ENCODE results near the gene TIMM17A. TPM values are rescaled to one million over a fixed set of nuclear protein-coding genes. Genes with fewer than 3 reads are reported as not detected.

Gene TIMM17A
- total RNA-seq, 3 donors from 2014 or later, result 24.5 to 30.1 (median 26.2) TPM

- TF ChIP-seq POLR2AphosphoS5 (IDR thresholded peaks at IDR 0.05), result no peak
- no peak for TF ChIP-seq CTCF (IDR thresholded peaks at IDR 0.05)
- TF ChIP-seq POLR2A (IDR thresholded peaks at IDR 0.05), result no peak
- Histone ChIP-seq H3K4me3 (no peak overlapping the region), H3K9me3 (no peaks in the 10 kb centered on the region), H3K27ac (no peak overlapping the region), H3K36me3 (no peaks in the 10 kb centered on the region), H3K4me1 (peaks cover 9 to 11% of the 10 kb centered on the region in 2 donors), H3K27me3 (no peaks in the 10 kb centered on the region)
- intact Hi-C loops (cut with DNase I; ENCODE audit: low total_unique reads), result no loop called here
- DNase-seq (ENCODE audit: low spot score in 2 of 2), result no peak
Observed at GRCh38 chr1:201921952-201922558, 33.2 kb upstream of the TIMM17A start.

GRCh38 chr1:201925301-201925567 lies 30.1 kb upstream of the TIMM17A start:
- no peaks in the 10 kb centered on the region for H3K4me1 ChIP-seq
- H3K4me3 ChIP-seq, result no peak overlapping the region
- no peak overlapping the region for H3K27ac ChIP-seq
- no peaks in the 10 kb centered on the region for H3K27me3 ChIP-seq
- DNase-seq (ENCODE audit: low spot score in 2 of 2), result no peak
- intact Hi-C loops (cut with DNase I; ENCODE audit: low total_unique reads), result no loop called here
- no peaks in the 10 kb centered on the region for H3K9me3 ChIP-seq
- no peaks in the 10 kb centered on the region for H3K36me3 ChIP-seq
- no peak for TF ChIP-seq POLR2AphosphoS5 (IDR thresholded peaks at IDR 0.05)
- no peak for TF ChIP-seq CTCF (IDR thresholded peaks at IDR 0.05)

- Histone ChIP-seq H3K9me3 (no peaks in the 10 kb centered on the region), H3K36me3 (no peaks in the 10 kb centered on the region), H3K27me3 (no peaks in the 10 kb centered on the region), H3K27ac (peak overlapping the region; percentile 13 to 26), H3K4me3 (no peak overlapping the region), H3K4me1 (no peaks in the 10 kb centered on the region)
- TF ChIP-seq POLR2A (IDR thresholded peaks at IDR 0.05) (no peak), POLR2AphosphoS5 (IDR thresholded peaks at IDR 0.05) (no peak), CTCF (IDR thresholded peaks at IDR 0.05) (no peak)
- intact Hi-C loops (cut with DNase I; ENCODE audit: low total_unique reads), result no loop called here
- no peak for DNase-seq (ENCODE audit: low spot score in 2 of 2)
Observed at GRCh38 chr1:201925981-201926645, 29.2 kb upstream of the TIMM17A start.

DNA sequence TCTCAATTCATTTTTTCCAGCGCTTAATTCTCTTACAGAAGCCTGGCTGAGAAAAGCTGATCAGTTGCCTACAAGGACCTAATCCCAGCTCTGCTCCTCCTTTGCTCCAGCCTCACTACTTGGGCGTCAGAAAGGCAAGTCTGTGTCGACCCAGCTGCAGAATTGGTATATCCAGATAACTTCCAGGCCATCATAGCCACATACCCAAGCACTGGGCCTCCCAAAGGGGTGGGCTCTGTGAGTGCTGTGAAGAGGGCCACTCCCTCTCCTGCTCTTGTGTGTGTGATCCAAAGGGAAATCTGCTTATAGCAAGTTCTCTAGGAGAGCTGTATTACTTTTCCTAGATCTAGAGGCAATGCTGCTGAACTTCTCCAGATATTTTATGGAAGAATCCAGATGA lies 27.0 kb upstream of the TIMM17A start:
- Histone ChIP-seq H3K4me1 (no peaks in the 10 kb centered on the region), H3K27ac (peak overlapping the region in 1 of 2 donors; percentile 2)

DNA sequence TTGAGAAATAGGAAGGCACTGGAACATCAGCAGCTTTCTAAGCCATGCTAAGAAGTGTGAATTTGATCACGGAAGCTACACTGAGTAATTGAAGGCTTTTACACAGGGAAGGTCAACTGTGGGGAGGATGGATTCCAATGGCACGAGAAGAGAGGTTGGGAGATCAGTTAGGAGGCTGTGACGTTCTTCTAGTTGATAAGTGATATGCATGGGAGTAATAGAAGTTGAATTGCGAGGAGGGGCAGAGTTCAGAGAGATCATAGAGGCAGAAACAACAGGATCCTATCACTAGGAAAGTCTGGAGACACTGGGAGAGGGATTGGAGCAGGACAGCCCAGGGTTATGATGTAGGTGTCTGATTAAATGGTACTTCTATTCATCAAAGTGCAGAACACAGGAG lies 25.2 kb upstream of the TIMM17A start:
- TF ChIP-seq CTCF (IDR thresholded peaks at IDR 0.05), result no peak
- TF ChIP-seq POLR2AphosphoS5 (IDR thresholded peaks at IDR 0.05), result no peak
- TF ChIP-seq POLR2A (IDR thresholded peaks at IDR 0.05), result no peak
- no peak overlapping the region for H3K27ac ChIP-seq
- H3K4me1 ChIP-seq, result no peaks in the 10 kb centered on the region
- no peak overlapping the region for H3K4me3 ChIP-seq
- no peak for DNase-seq (ENCODE audit: low spot score in 2 of 2)
- H3K9me3 ChIP-seq, result no peaks in the 10 kb centered on the region
- H3K27me3 ChIP-seq, result no peaks in the 10 kb centered on the region
- no peaks in the 10 kb centered on the region for H3K36me3 ChIP-seq
- intact Hi-C loops (cut with DNase I; ENCODE audit: low total_unique reads), result no loop called here

More for the DNA sequence above, 27.0 kb upstream of the TIMM17A start:
- TF ChIP-seq POLR2AphosphoS5 (IDR thresholded peaks at IDR 0.05), result no peak
- Histone ChIP-seq H3K36me3 (no peaks in the 10 kb centered on the region), H3K27me3 (no peaks in the 10 kb centered on the region), H3K4me3 (no peak overlapping the region), H3K9me3 (no peaks in the 10 kb centered on the region)
- intact Hi-C loops (cut with DNase I; ENCODE audit: low total_unique reads), result no loop called here
- no peak for DNase-seq (ENCODE audit: low spot score in 2 of 2)

Measured in breast epithelium (tissue), 4 donors.